ENCODE measurements around the gene SYTL1. TPM values are rescaled to one million over a fixed set of nuclear protein-coding genes. Genes with fewer than 3 reads are reported as not detected.
A peak's percentile ranks its signal among the peaks of the same experiment; 100 is the strongest.

SYTL1 gene
- total and polyA plus RNA-seq, 9 of the 15 experiments (the other 6 are each of a cell fraction or from before 2014, with no cell fraction given) = 0.04 to 9.3 (median 1.7) TPM

DNA sequence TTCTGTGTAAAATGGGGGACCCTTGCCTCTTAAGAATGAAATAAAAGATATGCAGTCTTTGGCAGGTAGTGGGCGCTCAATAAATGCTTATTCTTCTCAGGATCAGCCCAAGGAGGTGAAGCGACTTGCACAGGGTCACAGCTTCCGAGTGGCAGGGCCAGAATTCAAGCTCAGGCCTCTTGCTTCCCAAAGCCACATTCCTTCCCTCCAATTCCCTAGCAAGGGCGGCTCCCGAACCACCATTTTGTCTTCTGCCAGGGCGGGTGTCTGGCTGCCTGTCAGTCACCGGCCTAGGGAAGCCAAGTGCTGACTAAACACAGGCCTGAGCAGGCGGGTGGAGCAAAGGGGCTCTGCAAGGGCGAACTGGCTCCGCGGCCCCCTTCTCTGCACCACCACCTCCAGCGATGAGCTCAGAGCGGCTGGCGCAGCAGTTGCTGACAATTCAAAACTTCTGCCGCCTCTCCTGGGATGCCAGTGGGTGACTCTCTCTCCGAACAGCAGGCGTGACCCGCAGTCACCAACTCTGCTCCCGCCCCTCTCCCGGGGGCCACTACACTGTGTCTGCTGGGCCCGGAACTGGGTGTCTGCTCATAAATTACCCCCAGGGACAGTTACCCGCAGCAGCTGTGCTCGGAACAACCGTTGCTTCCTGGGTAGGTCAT lies 61.4 kb downstream of the SYTL1 start (continued):
- no peak for TF ChIP-seq CHD7 (IDR thresholded peaks at IDR 0.05; ENCODE audit: low read depth, low read length)
- no peak for TF ChIP-seq HMGXB4 (CRISPR knock-in tag; IDR thresholded peaks at IDR 0.05)
- peak; percentile 91 for TF ChIP-seq PKNOX1 (IDR thresholded peaks at IDR 0.05)
- TF ChIP-seq FOXK1 (CRISPR knock-in tag; IDR thresholded peaks at IDR 0.05; ENCODE audit: borderline replicate concordance) = no peak
- peak; percentile 96 for TF ChIP-seq RBM22 (IDR thresholded peaks at IDR 0.05; ENCODE audit: low read depth, low read length, poor library complexity, severe bottlenecking)
- TF ChIP-seq, protein P1, sequence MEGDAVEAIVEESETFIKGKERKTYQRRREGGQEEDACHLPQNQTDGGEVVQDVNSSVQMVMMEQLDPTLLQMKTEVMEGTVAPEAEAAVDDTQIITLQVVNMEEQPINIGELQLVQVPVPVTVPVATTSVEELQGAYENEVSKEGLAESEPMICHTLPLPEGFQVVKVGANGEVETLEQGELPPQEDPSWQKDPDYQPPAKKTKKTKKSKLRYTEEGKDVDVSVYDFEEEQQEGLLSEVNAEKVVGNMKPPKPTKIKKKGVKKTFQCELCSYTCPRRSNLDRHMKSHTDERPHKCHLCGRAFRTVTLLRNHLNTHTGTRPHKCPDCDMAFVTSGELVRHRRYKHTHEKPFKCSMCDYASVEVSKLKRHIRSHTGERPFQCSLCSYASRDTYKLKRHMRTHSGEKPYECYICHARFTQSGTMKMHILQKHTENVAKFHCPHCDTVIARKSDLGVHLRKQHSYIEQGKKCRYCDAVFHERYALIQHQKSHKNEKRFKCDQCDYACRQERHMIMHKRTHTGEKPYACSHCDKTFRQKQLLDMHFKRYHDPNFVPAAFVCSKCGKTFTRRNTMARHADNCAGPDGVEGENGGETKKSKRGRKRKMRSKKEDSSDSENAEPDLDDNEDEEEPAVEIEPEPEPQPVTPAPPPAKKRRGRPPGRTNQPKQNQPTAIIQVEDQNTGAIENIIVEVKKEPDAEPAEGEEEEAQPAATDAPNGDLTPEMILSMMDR (IDR thresholded peaks at IDR 0.05 in 2 of 3, conservative IDR thresholded peaks at IDR 0.05 in 1 of 3; ENCODE audit: insufficient read depth in 2 of 3, low read depth in 1 of 3, low read length in 3 of 3) = peak; percentile 44 to 67 (median 60)
- peak; percentile 60; the same call in 1 of the 2 replicates for TF ChIP-seq STAG1 (CRISPR knock-in tag; IDR thresholded peaks at IDR 0.05; ENCODE audit: borderline replicate concordance)
- TF ChIP-seq, protein P2, sequence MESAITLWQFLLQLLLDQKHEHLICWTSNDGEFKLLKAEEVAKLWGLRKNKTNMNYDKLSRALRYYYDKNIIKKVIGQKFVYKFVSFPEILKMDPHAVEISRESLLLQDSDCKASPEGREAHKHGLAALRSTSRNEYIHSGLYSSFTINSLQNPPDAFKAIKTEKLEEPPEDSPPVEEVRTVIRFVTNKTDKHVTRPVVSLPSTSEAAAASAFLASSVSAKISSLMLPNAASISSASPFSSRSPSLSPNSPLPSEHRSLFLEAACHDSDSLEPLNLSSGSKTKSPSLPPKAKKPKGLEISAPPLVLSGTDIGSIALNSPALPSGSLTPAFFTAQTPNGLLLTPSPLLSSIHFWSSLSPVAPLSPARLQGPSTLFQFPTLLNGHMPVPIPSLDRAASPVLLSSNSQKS (CRISPR knock-in tag; IDR thresholded peaks at IDR 0.05) = no peak

Measured in K562 (cell line).